Measurements from ENCODE around the gene GPR180. TPM values are rescaled to one million over a fixed set of nuclear protein-coding genes. Genes with fewer than 3 reads are reported as not detected.
A peak's percentile ranks its signal among the peaks of the same experiment; 100 is the strongest.

GPR180 gene
- total and polyA plus RNA-seq, 4 donors: 1.7 to 7.0 (median 3.9) TPM

DNA sequence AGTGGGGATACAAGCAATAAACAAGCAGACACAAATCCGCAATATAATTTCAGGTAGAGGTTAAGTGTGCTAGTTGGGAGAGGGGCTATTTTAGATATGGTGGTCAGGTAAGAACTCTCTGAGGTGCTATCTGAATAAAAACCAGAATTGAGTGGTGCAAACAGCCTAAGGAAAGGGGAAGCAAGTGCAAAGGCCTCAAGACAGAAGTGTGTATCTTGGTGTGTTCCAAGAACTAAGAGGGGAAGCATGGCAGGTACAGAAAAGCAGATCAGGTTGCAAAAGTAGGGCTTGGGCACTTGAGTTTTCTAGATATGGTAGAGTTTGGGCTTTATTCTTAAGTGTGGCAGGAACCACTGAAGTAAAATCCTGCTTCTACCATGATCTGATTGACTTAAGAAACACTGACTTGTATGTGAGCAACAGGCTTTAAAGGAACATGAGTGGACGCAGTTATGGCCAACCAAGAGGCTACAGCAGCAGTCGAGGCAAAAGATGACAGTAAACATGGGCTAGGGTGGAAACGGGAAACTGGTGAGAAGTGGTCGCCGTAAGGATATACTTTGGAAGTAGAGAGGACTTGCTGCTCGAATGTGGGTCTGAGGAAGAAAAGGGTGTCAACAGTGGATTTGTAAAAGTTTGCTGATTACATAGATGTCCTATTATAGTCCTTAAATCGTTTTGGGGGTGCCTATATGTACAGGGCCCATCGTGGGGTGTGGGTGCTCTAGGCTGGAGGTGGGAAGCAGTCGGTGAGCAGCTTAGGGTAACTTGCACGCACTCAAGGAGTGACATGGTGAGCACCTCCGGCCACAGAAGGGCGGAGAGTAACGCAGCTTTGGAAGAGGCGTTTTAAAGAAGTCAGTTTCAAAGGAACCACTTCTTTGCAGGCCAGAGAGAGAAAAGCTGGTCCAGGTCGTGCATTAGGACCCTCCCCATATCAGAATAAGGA is 6.4 kb upstream of the GPR180 start:
- H3K27ac ChIP-seq (ENCODE audit: low read depth in 1 of 2, low read length in 1 of 2): peak overlapping the region; percentile 86 to 90
- TF ChIP-seq, protein P1, sequence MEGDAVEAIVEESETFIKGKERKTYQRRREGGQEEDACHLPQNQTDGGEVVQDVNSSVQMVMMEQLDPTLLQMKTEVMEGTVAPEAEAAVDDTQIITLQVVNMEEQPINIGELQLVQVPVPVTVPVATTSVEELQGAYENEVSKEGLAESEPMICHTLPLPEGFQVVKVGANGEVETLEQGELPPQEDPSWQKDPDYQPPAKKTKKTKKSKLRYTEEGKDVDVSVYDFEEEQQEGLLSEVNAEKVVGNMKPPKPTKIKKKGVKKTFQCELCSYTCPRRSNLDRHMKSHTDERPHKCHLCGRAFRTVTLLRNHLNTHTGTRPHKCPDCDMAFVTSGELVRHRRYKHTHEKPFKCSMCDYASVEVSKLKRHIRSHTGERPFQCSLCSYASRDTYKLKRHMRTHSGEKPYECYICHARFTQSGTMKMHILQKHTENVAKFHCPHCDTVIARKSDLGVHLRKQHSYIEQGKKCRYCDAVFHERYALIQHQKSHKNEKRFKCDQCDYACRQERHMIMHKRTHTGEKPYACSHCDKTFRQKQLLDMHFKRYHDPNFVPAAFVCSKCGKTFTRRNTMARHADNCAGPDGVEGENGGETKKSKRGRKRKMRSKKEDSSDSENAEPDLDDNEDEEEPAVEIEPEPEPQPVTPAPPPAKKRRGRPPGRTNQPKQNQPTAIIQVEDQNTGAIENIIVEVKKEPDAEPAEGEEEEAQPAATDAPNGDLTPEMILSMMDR (IDR thresholded peaks at IDR 0.05; ENCODE audit: control extremely low read depth, extremely low read depth): no peak
- ATAC-seq (ENCODE audit: insufficient read depth, low FRiP score) (no peak), DNase-seq (peak; percentile 16 to 42 (median 37))
- peaks cover 0 to 19% (median 10%) of the 10 kb centered on the region in 5 donors for H3K4me1 ChIP-seq (ENCODE audit: control insufficient read depth in 5 of 5, insufficient read depth in 5 of 5, low read length in 5 of 5)
- H3K27me3 ChIP-seq (ENCODE audit: control insufficient read depth in 3 of 3, insufficient read depth in 3 of 3, low read length in 2 of 3): no peaks in the 10 kb centered on the region
- H3K9me3 ChIP-seq (ENCODE audit: control insufficient read depth in 4 of 4, insufficient read depth in 3 of 4, low read length in 3 of 4): no peaks in the 10 kb centered on the region
- peak overlapping the region; percentile 78 to 88 for H3K9ac ChIP-seq (ENCODE audit: insufficient read depth in 1 of 2, low read length in 2 of 2)
- peak overlapping the region; percentile 78 for H3K4me3 ChIP-seq
- WGBS, 2 donors: 7 to 9% methylated on average over 16 of the region's 16 CpGs
- H3K36me3 ChIP-seq (ENCODE audit: control insufficient read depth in 4 of 4, insufficient read depth in 4 of 4, low read length in 4 of 4): peaks cover 3 to 9% (median 9%) of the 10 kb centered on the region in 4 donors

DNA sequence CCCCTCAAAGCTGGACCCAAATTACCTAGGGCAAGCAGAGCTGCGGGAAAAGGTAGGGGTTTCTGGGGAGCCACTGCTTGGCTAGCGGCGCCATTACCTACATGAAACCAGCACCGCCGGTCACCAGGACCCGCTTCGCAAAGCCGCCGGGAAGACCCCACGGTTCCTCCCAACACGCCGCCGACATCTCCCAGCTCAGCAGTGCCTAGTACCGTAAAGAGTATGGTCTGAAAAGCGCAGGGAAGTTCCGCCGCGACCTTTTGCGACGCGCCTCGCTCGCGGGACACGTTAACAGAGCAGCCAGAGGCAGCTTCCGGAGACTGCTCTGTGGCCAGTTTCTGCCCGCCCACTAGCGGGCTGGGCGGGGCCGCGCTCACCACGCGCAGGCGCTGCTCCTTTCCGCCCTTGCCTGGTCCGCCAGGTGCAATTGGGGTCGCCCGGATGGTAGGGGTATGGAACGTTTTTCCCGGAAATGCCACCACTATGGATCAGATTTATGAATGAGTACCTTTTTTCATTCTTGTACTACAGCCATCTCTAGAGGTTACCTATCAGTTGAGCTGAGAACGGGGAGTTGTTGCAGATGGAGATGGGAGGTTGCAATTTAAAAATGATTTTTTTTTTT is 5.6 kb upstream of the GPR180 start, which contains the start of gene TGDS:
TSS of gene TGDS (minus strand) at position 203 of the 625 bp plus-strand sequence. CDS start at position 187, 16 bp downstream.
- WGBS, 2 donors: 0 to 1% methylated on average over 41 of the region's 41 CpGs
- Histone ChIP-seq H3K9ac (ENCODE audit: insufficient read depth in 1 of 2, low read length in 2 of 2) (peak within 1 kb of the TSS; percentile 78 to 88), H3K27ac (ENCODE audit: low read depth in 1 of 2, low read length in 1 of 2) (peak within 1 kb of the TSS; percentile 86 to 90), H3K9me3 (ENCODE audit: control insufficient read depth in 4 of 4, insufficient read depth in 3 of 4, low read length in 3 of 4) (no peaks in the 10 kb centered on the region), H3K4me3 (peak within 1 kb of the TSS; percentile 78), H3K4me1 (ENCODE audit: control insufficient read depth in 5 of 5, insufficient read depth in 5 of 5, low read length in 5 of 5) (peaks cover 0 to 19% (median 10%) of the 10 kb centered on the region in 5 donors), H3K36me3 (ENCODE audit: control insufficient read depth in 4 of 4, insufficient read depth in 4 of 4, low read length in 4 of 4) (peaks cover 3 to 9% (median 6%) of the 10 kb centered on the region in 4 donors), H3K27me3 (ENCODE audit: control insufficient read depth in 3 of 3, insufficient read depth in 3 of 3, low read length in 2 of 3) (no peaks in the 10 kb centered on the region)
- TF ChIP-seq, protein P1 (IDR thresholded peaks at IDR 0.05; ENCODE audit: control extremely low read depth, extremely low read depth): no peak
- ATAC-seq (ENCODE audit: insufficient read depth, low FRiP score): peak; percentile 100
- DNase-seq: peak; percentile 93 to 97 (median 94)

- no peaks in the 10 kb centered on the region for H3K27me3 ChIP-seq (ENCODE audit: control insufficient read depth in 3 of 3, insufficient read depth in 3 of 3, low read length in 2 of 3)
- TF ChIP-seq, protein P1 (IDR thresholded peaks at IDR 0.05; ENCODE audit: control extremely low read depth, extremely low read depth): no peak
- H3K9me3 ChIP-seq (ENCODE audit: control insufficient read depth in 4 of 4, insufficient read depth in 3 of 4, low read length in 3 of 4): no peaks in the 10 kb centered on the region
- peak overlapping the region in 1 of 2 donors; percentile 88 for H3K9ac ChIP-seq (ENCODE audit: insufficient read depth in 1 of 2, low read length in 2 of 2)
- no peak overlapping the region for H3K4me3 ChIP-seq
- 70 to 72% methylated on average over 20 of the region's 20 CpGs for WGBS, 2 donors
- no peak for DNase-seq
- peaks cover 0 to 19% (median 12%) of the 10 kb centered on the region in 5 donors for H3K4me1 ChIP-seq (ENCODE audit: control insufficient read depth in 5 of 5, insufficient read depth in 5 of 5, low read length in 5 of 5)
- H3K27ac ChIP-seq (ENCODE audit: low read depth in 1 of 2, low read length in 1 of 2): no peak overlapping the region
- H3K36me3 ChIP-seq (ENCODE audit: control insufficient read depth in 4 of 4, insufficient read depth in 4 of 4, low read length in 4 of 4): peaks cover 3 to 9% (median 6%) of the 10 kb centered on the region in 4 donors
- no peak for ATAC-seq (ENCODE audit: insufficient read depth, low FRiP score)
Observed at GRCh38 chr13:94596575-94596971, 5.1 kb upstream of the GPR180 start.

Measured in lung (tissue), 12 donors.